DMS153 (cell line): ENCODE data around the gene MACROD2.
"Not testable (repeated sequence)": the region's sequence is repeated elsewhere in the genome, so short reads cannot be mapped to it uniquely, and the experiment has no call there.

Experiments
- DNase-seq: peaks from one replicate; lab custom pipeline; 2025; lab: John Stamatoyannopoulos, UW

Gene MACROD2

GRCh38 chr20:15523400-15523799 lies 1528.1 kb downstream of the MACROD2 start:
- DNase-seq: no peak

GRCh38 chr20:15528391-15529111 lies 1533.2 kb downstream of the MACROD2 start:
- DNase-seq: no peak

GRCh38 chr20:15535863-15536262 lies 1540.5 kb downstream of the MACROD2 start:
- DNase-seq: no peak

- DNase-seq: not testable (repeated sequence)
Measured at GRCh38 chr20:15537200-15537599, 1541.9 kb downstream of the MACROD2 start.

- DNase-seq: no peak
Measured at GRCh38 chr20:15542655-15543054, 1547.3 kb downstream of the MACROD2 start.

GRCh38 chr20:15544742-15545141 lies 1549.4 kb downstream of the MACROD2 start:
- DNase-seq: no peak

- no peak for DNase-seq
Measured at GRCh38 chr20:15546525-15547023, 1551.3 kb downstream of the MACROD2 start.

GRCh38 chr20:15547119-15547518 lies 1551.8 kb downstream of the MACROD2 start:
- no peak for DNase-seq

- DNase-seq: no peak
Measured at GRCh38 chr20:15550116-15550870, 1555.0 kb downstream of the MACROD2 start.

GRCh38 chr20:15555913-15556312 lies 1560.6 kb downstream of the MACROD2 start:
- DNase-seq: no peak

- DNase-seq: no peak
Measured at GRCh38 chr20:15556869-15557268, 1561.6 kb downstream of the MACROD2 start.

GRCh38 chr20:15561070-15561569 lies 1565.8 kb downstream of the MACROD2 start:
- no peak for DNase-seq

GRCh38 chr20:15561707-15562404 lies 1566.5 kb downstream of the MACROD2 start:
- no peak for DNase-seq

GRCh38 chr20:15563836-15564235 lies 1568.5 kb downstream of the MACROD2 start:
- DNase-seq: no peak

- no peak for DNase-seq
Measured at GRCh38 chr20:15564981-15565380, 1569.7 kb downstream of the MACROD2 start.

- DNase-seq: no peak
Measured at GRCh38 chr20:15565786-15566185, 1570.5 kb downstream of the MACROD2 start.

- no peak for DNase-seq
Measured at GRCh38 chr20:15567219-15567618, 1571.9 kb downstream of the MACROD2 start.

GRCh38 chr20:15570156-15570555 lies 1574.8 kb downstream of the MACROD2 start:
- DNase-seq: no peak

GRCh38 chr20:15571056-15571455 lies 1575.7 kb downstream of the MACROD2 start:
- no peak for DNase-seq

- no peak for DNase-seq
Measured at GRCh38 chr20:15575255-15575654, 1579.9 kb downstream of the MACROD2 start.

GRCh38 chr20:15576411-15576810 lies 1581.1 kb downstream of the MACROD2 start:
- no peak for DNase-seq

- DNase-seq: no peak
Measured at GRCh38 chr20:15578113-15578512, 1582.8 kb downstream of the MACROD2 start.
